ENCODE results near the gene FDPS.
"Not testable (repeated sequence)": the region's sequence is repeated elsewhere in the genome, so short reads cannot be mapped to it uniquely, and the experiment has no call there.

Gene FDPS

DNA sequence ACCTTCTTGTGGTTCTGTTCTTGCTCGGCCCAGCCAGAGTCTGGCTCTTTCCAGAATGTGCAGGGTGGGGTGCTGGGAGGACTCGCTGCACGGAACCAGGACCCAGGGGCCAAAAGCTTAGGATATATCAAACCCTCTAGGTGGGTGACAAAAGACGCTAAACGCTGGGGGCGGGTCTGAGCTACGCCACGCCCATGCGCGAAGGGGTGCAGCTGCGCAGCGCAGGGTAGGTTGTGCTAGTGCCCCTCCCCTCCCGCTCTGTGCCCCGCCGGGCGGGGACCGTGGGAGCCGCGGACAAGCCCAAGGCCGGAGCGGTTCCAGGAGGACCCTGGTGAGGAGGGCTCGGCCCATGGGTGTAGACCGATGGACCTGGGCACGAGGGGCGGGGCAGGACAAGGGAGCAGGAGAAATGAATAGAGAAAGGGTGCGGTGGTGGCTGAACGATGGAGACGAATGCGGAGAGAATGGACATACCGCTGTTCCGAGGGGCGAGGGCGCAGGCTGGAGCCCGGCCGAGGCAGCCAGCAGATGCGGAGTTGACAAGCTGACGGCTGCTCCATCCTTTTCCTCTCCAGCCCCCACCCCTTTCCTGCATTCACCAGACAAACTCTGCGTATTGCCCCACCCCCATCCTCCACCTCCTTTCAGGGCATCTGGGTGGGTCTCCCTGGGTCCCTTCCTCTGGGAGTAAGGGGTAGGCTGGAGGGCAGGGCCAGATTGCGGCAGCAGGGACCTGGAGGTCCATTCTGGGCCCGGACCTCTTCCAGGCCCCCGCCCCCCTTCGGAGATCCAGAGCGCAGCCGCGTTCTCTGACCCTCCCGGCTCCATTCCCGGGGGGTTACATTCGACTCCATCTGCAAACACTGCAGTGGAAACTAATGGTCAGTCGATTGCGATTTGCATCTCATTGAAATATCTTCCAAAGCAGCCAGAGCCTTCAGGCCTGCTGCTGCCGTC is 12.3 kb downstream of the FDPS start, which contains the start of gene RUSC1:
Gene RUSC1, plus strand, starts transcription at position 234 of the 957 bp plus-strand sequence. CDS start 880 bp downstream, outside the sequence.
- peak; percentile 78 for DNase-seq

DNA sequence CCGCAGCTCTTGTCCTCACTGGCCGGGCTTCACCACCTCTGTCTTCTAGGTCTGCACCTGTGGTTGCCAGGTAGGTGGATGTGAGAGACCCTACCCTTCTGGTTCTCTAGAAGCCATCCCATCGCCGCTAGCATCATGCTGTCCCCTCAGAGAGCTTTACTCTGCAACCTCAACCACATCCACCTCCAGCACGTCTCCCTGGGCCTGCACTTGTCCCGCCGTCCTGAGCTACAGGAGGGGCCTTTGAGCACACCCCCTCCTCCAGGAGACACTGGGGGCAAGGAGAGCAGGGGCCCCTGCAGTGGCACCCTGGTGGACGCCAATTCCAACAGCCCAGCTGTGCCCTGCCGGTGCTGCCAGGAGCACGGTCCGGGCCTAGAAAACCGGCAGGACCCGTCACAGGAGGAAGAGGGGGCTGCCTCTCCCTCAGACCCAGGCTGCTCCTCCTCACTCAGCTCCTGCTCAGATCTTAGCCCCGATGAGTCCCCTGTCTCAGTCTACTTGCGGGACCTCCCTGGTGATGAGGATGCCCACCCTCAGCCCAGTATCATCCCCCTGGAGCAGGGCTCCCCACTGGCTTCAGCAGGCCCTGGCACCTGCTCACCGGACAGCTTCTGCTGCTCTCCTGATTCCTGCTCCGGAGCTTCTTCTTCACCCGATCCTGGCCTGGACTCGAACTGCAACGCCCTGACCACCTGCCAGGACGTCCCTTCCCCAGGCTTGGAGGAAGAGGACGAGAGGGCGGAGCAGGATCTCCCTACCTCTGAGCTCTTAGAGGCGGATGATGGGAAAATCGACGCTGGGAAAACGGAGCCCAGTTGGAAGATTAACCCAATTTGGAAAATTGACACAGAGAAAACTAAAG is 13.2 kb downstream of the FDPS start:
- DNase-seq, result no peak

DNA sequence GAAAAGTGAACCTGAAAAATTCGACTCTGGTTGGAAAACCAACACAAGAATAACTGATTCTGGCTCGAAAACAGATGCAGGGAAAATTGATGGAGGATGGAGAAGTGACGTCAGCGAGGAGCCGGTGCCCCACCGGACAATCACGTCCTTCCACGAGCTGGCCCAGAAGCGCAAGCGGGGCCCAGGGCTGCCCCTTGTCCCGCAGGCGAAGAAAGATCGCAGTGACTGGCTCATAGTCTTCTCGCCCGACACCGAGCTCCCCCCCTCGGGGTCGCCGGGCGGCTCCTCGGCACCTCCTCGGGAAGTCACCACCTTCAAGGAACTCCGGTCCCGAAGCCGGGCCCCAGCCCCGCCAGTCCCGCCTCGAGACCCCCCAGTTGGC is 13.9 kb downstream of the FDPS start:
- no peak for DNase-seq

DNA sequence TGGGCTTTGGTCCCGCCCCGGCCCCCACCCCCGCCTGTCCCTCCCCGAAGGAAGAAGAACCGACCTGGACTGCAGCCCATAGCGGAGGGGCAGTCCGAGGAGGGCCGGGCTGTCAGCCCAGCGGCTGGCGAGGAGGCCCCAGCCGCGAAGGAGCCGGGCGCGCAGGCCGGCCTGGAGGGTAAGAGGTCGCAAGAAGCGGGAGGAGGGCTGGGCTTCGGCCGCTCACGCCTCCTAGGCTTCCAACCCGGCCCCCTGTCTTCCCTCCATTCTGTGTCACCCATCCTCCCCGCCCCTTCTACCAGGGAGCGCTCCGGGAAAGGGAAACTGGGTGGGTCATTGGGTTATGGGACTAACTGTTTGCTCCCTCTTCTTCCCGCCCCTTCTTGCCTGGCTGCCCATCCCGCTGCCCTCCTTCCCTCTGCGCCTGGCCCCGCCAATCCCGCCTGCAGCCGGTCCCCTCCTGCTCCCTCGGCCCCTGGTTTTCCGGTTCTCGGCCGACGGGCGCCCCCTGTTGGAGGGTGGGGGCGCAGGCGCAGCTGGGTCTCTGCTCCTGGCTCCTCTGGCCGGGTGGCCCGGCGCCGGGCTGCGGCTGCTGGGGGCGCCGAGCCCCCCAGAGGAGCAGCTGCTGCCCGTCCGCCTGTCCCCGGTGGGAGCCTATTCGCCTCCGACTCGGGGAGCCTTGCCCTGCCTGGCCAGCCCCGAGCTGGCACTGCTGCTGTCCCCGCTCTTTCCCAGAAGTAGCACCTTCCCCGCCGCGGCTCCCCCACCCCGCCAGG is 14.5 kb downstream of the FDPS start:
- DNase-seq, result peak; percentile 89

DNA sequence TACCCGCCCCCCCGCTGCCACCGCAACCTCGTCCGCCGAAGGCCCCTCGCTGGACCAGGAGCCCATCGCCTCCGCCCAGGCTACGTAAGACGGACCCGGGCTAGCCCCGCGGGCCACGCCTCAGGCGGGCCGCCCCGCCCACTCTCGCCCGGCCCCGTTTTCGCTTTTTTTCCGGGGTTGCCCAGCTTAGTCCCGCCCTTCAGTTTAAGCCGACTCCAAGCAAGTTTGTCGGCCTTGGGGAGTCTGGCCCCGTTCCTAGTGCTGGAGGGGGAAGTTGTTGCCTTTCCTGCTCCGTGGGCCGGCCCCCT is 15.0 kb downstream of the FDPS start:
- peak; percentile 78 for DNase-seq

DNA sequence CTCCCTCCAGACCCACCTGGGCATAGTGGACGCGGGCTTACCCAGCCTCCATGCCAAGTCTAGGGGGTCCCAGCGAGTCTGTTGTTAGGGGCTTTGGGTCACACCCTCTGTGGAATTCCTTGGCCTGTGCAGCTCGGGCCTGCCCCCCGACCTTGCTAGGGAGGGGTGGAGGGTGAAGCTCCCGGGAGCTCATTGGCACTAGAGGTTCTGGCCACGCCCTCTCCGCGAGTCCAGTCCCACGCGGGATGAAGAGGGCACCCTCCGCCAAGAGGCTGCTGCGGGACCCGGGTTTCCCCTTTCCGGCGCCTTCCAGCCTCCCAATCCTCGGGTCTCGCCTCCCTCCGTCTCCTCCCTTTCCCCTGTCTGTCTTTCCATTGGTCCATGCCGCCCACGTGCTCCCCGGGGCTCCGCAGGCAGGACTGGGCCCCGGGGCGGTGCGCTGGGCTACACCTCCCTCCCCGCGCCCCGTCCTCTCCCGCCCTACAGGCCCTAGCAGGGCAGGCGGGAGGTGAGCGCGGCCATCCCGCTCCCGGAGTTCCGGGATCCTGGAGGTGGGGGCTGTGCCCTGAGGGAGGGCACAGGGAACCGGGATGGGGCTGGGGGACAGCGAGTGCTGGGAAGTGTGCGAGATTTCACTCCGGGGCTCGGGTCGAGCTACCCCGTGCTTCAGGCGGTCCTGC is 15.5 kb downstream of the FDPS start:
- DNase-seq, result peak; percentile 90

DNA sequence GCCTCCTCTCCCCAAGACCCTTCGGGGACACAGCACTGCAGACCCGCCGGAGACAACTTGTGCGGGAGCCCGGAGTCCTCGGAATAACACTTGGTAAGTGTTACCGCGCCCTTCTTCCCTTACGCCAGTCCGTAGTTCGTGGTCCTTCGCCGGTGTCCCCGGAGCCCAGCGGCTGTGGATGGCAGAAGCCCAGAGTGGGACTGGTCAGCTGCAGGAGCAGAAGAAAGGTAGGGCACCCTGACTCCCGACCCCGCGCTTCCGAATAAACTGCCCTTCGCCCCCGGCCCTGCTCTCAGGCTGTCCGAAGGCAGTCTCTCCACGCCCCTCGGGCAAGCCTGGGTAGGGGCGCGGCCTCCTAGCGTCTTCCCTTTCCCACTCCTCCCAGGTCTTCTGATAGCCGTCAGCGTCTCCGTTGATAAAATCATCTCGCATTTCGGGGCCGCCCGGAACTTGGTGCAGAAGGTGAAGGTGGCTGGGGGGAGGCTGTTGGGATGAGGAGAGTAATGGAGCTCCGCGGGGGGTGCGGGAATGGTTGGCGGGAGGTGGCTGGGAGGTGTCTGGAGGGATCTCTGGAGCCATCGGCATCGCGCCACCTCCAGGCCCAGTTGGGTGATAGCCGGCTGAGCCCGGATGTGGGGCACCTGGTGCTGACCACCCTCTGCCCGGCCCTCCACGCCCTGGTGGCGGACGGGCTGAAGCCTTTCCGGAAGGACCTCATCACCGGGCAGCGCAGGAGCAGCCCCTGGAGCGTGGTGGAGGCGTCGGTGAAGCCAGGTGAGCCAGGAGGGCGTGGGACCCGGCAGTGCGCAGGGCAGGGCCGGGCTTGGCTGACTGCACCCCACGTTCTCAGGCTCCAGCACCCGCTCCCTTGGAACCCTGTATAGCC is 16.3 kb downstream of the FDPS start:
- DNase-seq, result peak; percentile 24

DNA sequence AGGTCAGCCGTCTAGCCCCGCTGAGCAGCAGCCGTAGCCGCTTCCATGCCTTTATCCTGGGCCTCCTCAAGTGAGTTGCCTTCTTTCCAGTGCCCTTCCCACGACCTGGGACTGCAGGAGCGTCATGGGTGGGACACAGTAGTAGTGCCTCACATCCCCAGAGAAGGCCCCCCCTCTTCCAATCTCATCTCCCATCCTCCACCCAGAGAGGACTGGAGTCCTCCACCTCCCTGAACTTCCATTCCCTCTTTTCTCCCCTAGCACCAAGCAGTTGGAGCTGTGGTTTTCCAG is 16.9 kb downstream of the FDPS start:
- DNase-seq, result no peak

DNA sequence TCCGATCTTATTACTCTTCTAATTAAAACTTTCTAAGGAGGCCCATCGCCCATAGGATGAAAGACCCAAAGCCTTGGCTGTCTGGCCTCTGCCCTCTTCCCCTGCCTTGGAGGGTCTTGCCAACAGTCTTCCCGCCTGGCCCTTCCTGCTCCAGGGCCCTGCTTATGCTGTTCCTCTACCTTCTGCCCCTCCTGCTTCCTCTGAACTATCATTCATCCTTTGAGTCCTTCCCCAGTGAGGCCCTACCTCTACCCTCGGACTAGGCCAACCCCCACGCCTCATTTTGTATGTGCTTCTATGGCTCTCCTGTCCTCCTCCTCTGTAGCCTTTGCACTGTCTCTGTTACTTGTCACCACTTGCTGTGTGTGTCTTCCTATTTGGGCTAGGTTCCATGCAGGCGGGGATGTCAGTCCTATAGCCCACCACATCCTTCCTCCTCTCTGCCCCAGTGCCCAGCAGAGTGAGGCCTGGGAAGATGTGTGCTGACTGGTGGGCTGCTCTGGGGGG is 17.4 kb downstream of the FDPS start:
- DNase-seq, result no peak

DNA sequence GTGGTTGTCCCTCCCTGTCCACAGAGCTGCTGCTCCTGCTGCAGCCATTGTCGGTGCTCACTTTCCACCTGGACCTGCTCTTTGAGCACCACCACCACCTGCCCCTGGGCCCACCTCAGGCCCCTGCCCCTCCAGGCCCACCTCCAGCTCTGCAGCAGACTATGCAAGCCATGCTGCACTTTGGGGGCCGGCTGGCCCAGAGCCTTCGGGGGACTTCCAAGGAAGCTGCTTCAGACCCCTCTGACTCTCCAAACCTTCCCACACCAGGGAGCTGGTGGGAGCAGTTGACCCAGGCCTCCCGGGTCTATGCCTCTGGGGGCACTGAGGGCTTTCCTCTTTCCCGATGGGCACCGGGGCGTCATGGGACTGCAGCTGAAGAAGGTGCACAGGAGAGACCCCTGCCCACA is 18.0 kb downstream of the FDPS start:
- DNase-seq, result no peak

DNA sequence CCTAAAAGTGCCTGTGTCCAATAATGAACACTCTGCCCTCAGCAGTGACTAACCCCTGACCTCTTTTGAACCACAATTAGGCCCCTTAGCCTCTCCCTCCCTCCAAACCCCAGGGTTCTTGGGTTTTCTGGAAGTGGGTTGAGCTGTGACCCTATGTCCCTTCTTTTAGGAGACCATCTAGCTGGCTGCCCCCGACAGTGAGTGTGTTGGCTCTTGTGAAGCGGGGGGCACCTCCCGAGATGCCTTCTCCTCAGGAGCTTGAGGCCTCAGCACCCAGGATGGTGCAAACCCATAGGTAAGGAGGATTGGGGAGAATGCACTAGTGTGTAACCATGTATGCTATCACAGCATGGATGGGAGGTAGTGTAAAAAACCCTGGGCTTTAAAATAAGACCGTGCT is 19.3 kb downstream of the FDPS start:
- DNase-seq, result no peak

DNA sequence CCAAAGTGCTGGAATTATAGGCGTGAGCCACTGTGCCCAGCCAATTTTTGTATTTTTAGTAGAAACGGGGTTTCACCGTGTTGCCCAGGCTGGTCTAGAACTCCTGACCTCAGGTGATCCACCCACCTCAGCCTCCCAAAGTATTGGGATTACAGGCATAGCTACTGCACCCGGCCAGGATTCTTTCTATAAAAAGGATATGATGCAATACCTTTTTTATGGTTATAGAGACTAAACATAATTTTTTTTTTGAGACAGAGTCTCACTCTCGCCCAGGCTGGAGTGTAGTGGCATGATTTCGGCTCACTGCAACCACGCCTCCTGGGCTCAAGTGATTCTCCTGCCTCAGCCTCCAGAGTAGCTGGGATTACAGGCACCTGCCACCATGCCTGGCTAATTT is 20.2 kb downstream of the FDPS start:
- DNase-seq, result not testable (repeated sequence)

DNA sequence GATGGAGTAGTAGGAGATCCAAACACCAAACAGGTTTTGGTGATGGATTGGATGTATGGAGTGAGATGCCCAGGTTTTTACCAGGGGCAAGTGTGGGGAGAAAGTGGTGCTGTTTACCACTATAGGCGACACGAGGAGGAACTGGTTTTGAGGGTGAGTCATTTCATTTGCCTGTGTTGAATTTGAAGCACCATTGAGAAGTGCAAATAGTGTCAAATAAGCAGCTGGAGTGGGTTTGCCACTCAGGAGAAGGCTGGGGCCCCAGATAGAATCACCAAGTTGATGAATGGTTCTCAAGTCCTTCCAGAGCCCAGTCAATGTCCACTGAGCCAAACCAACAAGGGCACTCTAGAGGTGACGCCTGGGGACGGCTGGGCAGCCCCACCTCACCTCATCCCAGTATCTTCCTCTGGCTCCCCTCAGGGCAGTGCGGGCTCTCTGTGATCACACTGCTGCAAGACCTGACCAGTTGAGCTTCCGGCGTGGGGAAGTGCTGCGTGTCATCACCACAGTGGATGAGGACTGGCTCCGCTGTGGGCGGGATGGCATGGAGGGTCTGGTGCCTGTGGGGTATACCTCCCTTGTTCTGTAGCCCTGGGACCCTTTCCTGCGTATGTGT is 21.4 kb downstream of the FDPS start:
- no peak for DNase-seq

DNA sequence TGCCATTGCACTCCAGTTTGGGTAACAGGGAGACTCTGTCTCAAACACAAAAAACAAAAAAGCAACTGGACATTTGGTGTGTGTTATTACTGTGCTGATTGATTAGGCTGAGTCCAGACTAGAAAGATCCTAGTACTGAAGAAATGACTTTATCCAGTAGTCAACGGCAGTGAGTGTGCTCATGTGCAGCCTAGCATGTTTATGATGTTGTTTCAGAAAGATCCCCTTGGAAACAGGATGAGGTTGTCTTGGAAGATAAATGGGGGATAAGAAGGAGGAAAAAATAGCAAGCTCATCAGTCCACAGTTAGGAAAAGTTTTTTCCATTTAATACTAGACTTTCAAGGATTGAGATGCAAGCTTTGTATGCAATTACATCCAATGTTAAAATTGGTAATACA is 26.3 kb downstream of the FDPS start:
- DNase-seq, result no peak

DNA sequence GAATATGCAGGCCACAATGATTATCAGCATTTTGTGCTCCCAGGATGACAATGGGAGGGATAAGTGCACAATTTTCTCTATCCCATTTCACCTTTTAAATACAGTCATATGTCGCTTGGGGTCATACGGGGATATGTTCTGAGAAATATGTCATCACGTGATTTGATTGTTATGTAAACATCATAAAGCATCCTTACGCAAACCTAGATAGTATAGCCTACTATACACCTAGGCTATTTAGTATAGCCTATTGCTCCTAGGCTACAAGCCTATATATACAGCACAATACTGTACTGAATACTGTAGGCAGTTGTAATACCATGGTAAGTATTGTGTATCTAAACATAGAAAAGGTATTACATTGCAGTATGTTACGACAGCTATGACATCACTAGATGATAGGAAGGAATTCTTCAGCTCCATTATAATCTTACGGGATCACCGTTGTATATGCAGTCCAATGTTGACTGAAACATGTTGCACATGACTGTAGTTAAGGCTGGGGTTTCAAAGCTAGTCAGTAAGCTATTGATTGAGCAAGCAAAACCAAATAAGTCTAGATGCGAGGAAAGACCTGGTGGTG is 30.9 kb downstream of the FDPS start:
- DNase-seq, result no peak

DNA sequence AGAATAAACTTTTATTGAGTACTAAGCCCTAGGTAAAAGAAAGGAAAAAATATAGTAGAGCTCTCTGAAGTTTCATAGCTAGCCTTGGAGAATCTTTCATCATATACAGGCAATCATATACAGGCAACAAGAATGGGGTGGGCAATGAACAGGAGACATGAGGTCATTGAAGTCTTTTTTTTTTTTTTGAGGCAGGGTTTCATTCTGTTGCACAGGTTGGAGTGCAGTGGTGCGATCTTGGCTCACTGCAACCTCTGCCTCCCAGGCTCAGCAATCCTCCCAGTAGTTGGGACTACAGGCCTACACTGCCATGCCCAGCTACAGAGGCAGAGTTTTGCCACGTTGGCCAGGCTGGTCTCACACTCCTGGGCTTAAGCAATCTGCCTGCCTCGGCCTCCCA is 34.2 kb downstream of the FDPS start:
- DNase-seq, result no peak

DNA sequence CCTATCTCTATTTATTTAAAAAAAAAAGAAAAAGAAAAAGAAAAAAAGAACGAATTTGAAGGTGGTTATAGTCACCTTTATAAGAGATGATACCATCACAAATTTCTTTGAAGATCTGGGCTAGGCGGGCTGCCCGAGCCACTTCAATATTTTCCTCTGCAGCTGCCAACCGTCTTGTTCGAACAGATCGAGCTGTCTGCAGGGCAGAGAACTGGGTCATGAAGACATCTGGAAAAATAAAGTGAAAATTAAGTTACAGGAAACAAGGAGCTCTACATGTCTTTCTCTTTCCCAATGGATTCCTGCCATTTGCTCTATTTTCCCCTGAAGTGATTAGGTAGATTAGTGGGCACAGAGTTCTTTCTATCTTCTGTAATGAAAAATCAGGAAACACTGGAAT is 44.0 kb downstream of the FDPS start:
- DNase-seq, result no peak

DNA sequence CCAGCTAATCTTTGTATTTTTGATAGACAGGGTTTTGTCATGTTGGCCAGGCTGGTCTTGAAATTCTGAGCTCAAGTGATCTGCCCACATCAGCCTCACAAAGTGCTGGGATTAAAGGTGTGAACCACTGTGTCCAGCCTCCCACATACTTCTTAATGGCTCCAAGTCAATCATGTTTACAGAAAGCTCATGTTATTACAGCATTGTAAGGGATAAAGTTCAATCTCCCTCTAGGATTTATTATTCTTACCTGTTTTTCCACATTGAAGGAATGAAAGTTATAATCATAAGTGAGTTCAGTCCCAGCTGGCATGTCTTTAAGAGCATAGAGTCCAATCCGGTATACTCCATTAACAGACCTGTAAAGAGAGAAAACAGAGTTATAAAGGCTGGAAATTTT is 51.4 kb downstream of the FDPS start:
- DNase-seq, result no peak
